ENCODE results near the gene NEU2. TPM values are rescaled to one million over a fixed set of nuclear protein-coding genes. Genes with fewer than 3 reads are reported as not detected.

The NEU2 gene
- total RNA-seq, 3 donors from 2014 or later (not counting 1 experiment from before 2014, with no cell fraction given), result not detected

DNA sequence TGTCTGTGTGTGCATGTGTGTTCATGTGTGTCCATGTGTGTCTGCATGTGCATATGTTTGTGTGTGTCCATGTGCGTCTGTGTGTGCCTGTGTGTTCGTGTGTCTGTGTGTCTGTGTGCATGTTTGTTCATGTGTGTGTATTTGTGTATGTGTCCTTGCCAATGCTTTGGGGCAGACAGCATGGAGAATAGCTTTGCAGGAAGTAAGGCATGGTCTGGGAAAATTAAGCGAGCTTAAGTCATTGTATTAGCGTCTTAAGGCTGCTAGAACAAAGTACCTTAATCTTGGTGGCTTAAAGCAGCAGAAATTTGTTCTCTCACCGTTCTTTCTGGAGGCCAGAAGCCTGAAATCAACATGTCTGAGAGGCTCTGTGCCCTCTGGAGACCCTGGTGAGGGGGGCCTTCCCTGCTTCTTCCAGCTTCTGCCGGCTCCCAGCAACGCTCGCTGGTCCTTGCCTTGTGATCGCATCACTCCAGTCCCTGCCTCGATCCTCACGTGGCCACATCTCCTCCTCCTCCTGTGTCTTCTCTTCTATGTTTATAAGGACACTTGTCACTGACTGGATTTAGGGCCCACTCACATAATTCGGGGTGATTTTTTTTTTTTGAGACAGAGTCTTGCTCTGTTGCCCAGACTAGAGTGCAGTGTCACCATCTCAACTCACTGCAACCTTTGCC, 3.8 kb downstream of the NEU2 start:
- Histone ChIP-seq H3K4me1 (ENCODE audit: control insufficient read depth, insufficient read depth, low read length) (no peaks in the 10 kb centered on the region), H3K36me3 (ENCODE audit: control insufficient read depth, insufficient read depth, low read length) (no peaks in the 10 kb centered on the region), H3K27me3 (ENCODE audit: control insufficient read depth, insufficient read depth, low read length) (no peaks in the 10 kb centered on the region), H3K9me3 (ENCODE audit: control insufficient read depth, insufficient read depth, low read length) (no peaks in the 10 kb centered on the region), H3K27ac (ENCODE audit: low read length) (no peak overlapping the region), H3K4me3 (ENCODE audit: low read length) (no peak overlapping the region)
- H3K4me3 Mint-ChIP-seq, result no peak overlapping the region
- no peak for ATAC-seq
- H3K9me3 Mint-ChIP-seq, result no peaks in the 10 kb centered on the region
- TF ChIP-seq, protein P1, sequence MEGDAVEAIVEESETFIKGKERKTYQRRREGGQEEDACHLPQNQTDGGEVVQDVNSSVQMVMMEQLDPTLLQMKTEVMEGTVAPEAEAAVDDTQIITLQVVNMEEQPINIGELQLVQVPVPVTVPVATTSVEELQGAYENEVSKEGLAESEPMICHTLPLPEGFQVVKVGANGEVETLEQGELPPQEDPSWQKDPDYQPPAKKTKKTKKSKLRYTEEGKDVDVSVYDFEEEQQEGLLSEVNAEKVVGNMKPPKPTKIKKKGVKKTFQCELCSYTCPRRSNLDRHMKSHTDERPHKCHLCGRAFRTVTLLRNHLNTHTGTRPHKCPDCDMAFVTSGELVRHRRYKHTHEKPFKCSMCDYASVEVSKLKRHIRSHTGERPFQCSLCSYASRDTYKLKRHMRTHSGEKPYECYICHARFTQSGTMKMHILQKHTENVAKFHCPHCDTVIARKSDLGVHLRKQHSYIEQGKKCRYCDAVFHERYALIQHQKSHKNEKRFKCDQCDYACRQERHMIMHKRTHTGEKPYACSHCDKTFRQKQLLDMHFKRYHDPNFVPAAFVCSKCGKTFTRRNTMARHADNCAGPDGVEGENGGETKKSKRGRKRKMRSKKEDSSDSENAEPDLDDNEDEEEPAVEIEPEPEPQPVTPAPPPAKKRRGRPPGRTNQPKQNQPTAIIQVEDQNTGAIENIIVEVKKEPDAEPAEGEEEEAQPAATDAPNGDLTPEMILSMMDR (IDR thresholded peaks at IDR 0.05), result no peak
- DNase-seq, result no peak
- no peaks in the 10 kb centered on the region for H3K36me3 Mint-ChIP-seq
- H3K27me3 Mint-ChIP-seq (ENCODE audit: low read depth in 2 of 2), result no peaks in the 10 kb centered on the region
- WGBS (ENCODE audit: insufficient coverage), result 96% methylated on average over 12 of the region's 12 CpGs
- intact Hi-C loops (cut with micrococcal nuclease), result no loop called here
- peaks cover 0 to 4% of the 10 kb centered on the region in 2 donors for H3K4me1 Mint-ChIP-seq
- H3K27ac Mint-ChIP-seq, result no peak overlapping the region

DNA sequence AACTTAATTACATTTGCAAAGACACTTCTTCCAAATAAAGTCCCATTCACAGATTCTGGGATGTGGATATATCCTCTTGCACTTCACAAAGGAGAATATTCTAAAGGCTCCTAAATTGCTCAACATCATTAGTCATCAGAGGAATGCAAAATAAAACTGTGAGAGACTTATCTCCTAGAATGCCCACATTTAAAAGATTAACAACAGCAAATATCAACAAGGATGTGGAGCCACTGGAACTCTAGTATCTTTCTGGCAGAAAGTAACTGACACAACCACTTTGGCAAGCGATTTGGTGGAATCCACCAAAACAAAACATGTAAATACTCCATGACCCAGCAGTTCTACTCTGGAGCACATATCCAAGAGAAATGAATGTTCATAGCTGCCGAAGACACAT, 4.6 kb downstream of the NEU2 start:
- H3K27me3 ChIP-seq (ENCODE audit: control insufficient read depth, insufficient read depth, low read length), result no peaks in the 10 kb centered on the region
- intact Hi-C loops (cut with micrococcal nuclease), result no loop called here
- H3K27me3 Mint-ChIP-seq (ENCODE audit: low read depth in 2 of 2), result no peaks in the 10 kb centered on the region

DNA sequence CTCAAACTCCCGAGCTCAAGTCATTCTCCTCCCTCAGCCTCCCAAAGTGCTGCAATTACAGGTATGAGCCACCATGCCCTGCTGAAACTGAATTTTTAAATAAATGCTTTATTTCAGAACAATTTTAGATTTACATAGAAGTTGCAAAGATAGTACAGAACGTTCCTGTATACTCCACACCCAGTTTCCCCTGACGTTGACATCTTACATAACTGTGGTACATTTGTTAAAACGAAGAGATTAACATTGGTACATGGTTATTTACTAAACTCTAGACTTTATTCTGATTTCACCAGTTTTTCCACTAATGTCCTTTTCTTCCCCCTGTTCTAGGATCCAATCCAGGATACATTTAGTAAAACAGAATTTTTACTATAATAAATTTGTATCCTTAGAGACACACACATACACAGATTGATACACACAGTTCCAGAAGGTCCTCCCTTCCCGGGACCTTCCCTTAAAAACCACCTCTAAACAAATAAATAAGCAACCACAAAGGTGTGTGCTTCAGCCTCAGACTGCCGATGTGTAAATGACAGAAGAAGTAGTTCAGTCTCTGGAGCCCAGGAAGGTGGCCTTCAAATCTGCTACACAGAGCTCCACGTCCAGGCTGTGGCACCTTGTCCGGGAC, 6.9 kb downstream of the NEU2 start:
- ATAC-seq (no peak), DNase-seq (no peak)
- Mint-ChIP-seq H3K27me3 (ENCODE audit: low read depth in 2 of 2) (no peaks in the 10 kb centered on the region), H3K36me3 (no peaks in the 10 kb centered on the region), H3K4me1 (peaks cover 0 to 4% of the 10 kb centered on the region in 2 donors), H3K27ac (no peak overlapping the region), H3K9me3 (no peaks in the 10 kb centered on the region), H3K4me3 (no peak overlapping the region)
- TF ChIP-seq, protein P1 (IDR thresholded peaks at IDR 0.05), result no peak
- WGBS (ENCODE audit: insufficient coverage), result 90% methylated on average over 8 of the region's 8 CpGs
- H3K9me3 ChIP-seq (ENCODE audit: control insufficient read depth, insufficient read depth, low read length), result no peaks in the 10 kb centered on the region
- H3K27ac ChIP-seq (ENCODE audit: low read length), result no peak overlapping the region
- intact Hi-C loops (cut with micrococcal nuclease), result no loop called here
- no peaks in the 10 kb centered on the region for H3K36me3 ChIP-seq (ENCODE audit: control insufficient read depth, insufficient read depth, low read length)
- H3K27me3 ChIP-seq (ENCODE audit: control insufficient read depth, insufficient read depth, low read length), result no peaks in the 10 kb centered on the region
- no peak overlapping the region for H3K4me3 ChIP-seq (ENCODE audit: low read length)
- H3K4me1 ChIP-seq (ENCODE audit: control insufficient read depth, insufficient read depth, low read length), result no peaks in the 10 kb centered on the region

More for the DNA sequence above, 4.6 kb downstream of the NEU2 start:
- H3K9me3 Mint-ChIP-seq, result no peaks in the 10 kb centered on the region
- H3K27ac Mint-ChIP-seq, result no peak overlapping the region
- no peak overlapping the region for H3K4me3 Mint-ChIP-seq
- H3K4me1 ChIP-seq (ENCODE audit: control insufficient read depth, insufficient read depth, low read length), result no peaks in the 10 kb centered on the region
- peaks cover 0 to 4% of the 10 kb centered on the region in 2 donors for H3K4me1 Mint-ChIP-seq
- no peaks in the 10 kb centered on the region for H3K36me3 Mint-ChIP-seq
- H3K4me3 ChIP-seq (ENCODE audit: low read length), result no peak overlapping the region
- ATAC-seq (no peak), DNase-seq (no peak)
- no peaks in the 10 kb centered on the region for H3K36me3 ChIP-seq (ENCODE audit: control insufficient read depth, insufficient read depth, low read length)
- 100% methylated on average over 2 of the region's 2 CpGs for WGBS (ENCODE audit: insufficient coverage)
- H3K27ac ChIP-seq (ENCODE audit: low read length), result no peak overlapping the region
- TF ChIP-seq, protein P1 (IDR thresholded peaks at IDR 0.05), result no peak
- H3K9me3 ChIP-seq (ENCODE audit: control insufficient read depth, insufficient read depth, low read length), result no peaks in the 10 kb centered on the region
